Smooth muscle cell (in vitro differentiated cells): ENCODE results near the gene ZBTB25. TPM values are rescaled to one million over a fixed set of nuclear protein-coding genes. Genes with fewer than 3 reads are reported as not detected.

Source experiments
- DNase-seq: peaks from one replicate; lab custom pipeline; 2025; ENCODE audit not compliant: unreplicated experiment; lab: John Stamatoyannopoulos, UW
- H2AFZ ChIP-seq: fragments of 200-600 bp; sonication (generic); 2 replicates; pipeline ENCODE4 v1.6.0; 2016; ENCODE audit warnings: antibody characterized with exemption, low read depth, mild to moderate bottlenecking
- H3F3A ChIP-seq: fragments of 200-600 bp; sonication (generic); 2 replicates; pipeline ENCODE4 v1.6.0; 2017; ENCODE audit warnings: antibody characterized with exemption, low read depth
- H3K27ac ChIP-seq: fragments of 200-600 bp; sonication (generic); 2 replicates; pipeline ENCODE4 v1.5.1; 2016; ENCODE audit warnings: low read depth, mild to moderate bottlenecking
- H3K27me3 ChIP-seq: fragments of 200-600 bp; sonication (generic); 2 replicates; pipeline ENCODE4 v1.6.1; 2016; ENCODE audit warnings: low read depth, mild to moderate bottlenecking
- H3K36me3 ChIP-seq: fragments of 200-600 bp; sonication (generic); 2 replicates; pipeline ENCODE4 v1.5.1; 2016; ENCODE audit warnings: low read depth
- H3K4me1 ChIP-seq: fragments of 200-600 bp; sonication (generic); 2 replicates; pipeline ENCODE4 v1.5.1; 2016; ENCODE audit warnings: low read depth
- H3K4me2 ChIP-seq: fragments of 200-600 bp; sonication (generic); 2 replicates; pipeline ENCODE4 v1.6.0; 2016; ENCODE audit warnings: mild to moderate bottlenecking
- H3K4me3 ChIP-seq: fragments of 200-600 bp; sonication (generic); 2 replicates; pipeline ENCODE4 v1.5.1; 2016; ENCODE audit warnings: mild to moderate bottlenecking
- H3K79me2 ChIP-seq: fragments of 200-600 bp; sonication (generic); 2 replicates; pipeline ENCODE4 v1.6.0; 2016; ENCODE audit warnings: low read depth, mild to moderate bottlenecking
- H3K9ac ChIP-seq: fragments of 200-600 bp; sonication (generic); 2 replicates; pipeline ENCODE4 v1.6.0; 2016; ENCODE audit warnings: low read depth
- H3K9me3 ChIP-seq: fragments of 200-600 bp; sonication (generic); replicated peaks from 2 replicates; pipeline ENCODE4 v1.5.1; 2016; ENCODE audit warnings: low read depth
- H4K20me1 ChIP-seq: fragments of 200-600 bp; sonication (generic); 2 replicates; pipeline ENCODE4 v1.6.0; 2016; ENCODE audit warnings: low read depth
- CTCF ChIP-seq: fragments of 200-600 bp; sonication (generic); IDR thresholded peaks from 2 replicates; pipeline ENCODE4 v1.5.1; 2017; ENCODE audit warnings: borderline replicate concordance, mild to moderate bottlenecking, antibody characterized with exemption; ENCODE audit not compliant: insufficient read depth, poor library complexity, severe bottlenecking
- WGBS: methylation state at CpG from one replicate; pipeline ENCODE4 v1.1.7; 2016; ENCODE audit warnings: low lambda C conversion rate; 5-methylcytosine and 5-hydroxymethylcytosine counted together
- polyA plus RNA-seq: library from polyadenylated mRNA; unstranded; fragments of >200 nt; fragmentation: Nextera tagmentation; extraction: Ambion mirVana; gene quantifications from 2 replicates; pipeline ENCODE4 v1.2.1, GENCODE V29; 2016
- total RNA-seq: library from RNA; depleted of rRNA; stranded (reverse); fragments of >200 nt; gene quantifications from 2 replicates; pipeline ENCODE4 v1.2.3, GENCODE V29; 2014

The ZBTB25 gene
- total and polyA plus RNA-seq, 2 experiments from 2014 or later = 6.9 to 12.5 TPM

DNA sequence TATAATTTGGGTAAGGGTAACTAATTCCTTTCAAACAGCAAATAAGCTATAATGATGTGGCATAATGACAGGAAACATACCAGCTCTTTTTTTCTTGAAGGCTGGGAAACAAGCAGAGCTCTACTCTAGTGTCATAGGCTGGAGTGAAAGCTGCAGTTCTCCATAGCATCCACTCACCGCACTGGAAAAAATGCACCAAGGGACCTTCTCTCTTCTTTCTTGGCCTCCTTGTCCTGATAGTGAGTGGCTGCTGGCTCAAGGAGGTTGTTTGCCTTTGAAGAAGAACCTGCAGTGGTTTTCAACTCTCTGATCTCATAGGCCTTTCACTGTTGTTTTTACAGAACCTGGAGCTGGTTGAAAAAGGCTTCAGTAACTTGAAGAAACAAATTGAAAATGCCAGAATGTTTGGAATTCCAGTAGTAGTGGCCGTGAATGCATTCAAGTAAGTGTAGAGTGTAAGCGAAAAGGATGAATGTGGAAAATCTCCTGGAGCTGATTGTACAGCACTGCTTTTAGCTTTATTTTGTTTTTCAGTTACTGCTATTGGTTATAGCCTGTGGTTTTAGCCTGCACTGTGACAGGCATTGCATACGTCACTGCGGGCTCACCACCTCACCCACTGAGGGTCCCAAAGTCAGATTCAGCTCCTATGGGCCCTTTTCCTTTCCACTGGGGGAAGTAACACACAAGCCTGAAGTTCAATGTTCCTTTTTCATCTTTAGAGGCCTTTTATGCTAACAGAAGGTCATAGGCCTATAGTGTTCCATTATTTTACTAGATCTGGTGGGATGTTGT lies 55.6 kb downstream of the ZBTB25 start:
- Histone ChIP-seq H3K9me3 (no peaks in the 10 kb centered on the region), H3K27me3 (no peaks in the 10 kb centered on the region), H3K27ac (peak overlapping the region; percentile 20), H4K20me1 (no peaks in the 10 kb centered on the region), H3K4me2 (no peak overlapping the region), H3K4me1 (peaks cover 18% of the 10 kb centered on the region), H3K4me3 (no peak overlapping the region), H3K79me2 (no peaks in the 10 kb centered on the region), H3F3A (peaks cover 6% of the 10 kb centered on the region), H2AFZ (no peak overlapping the region), H3K9ac (no peak overlapping the region), H3K36me3 (no peaks in the 10 kb centered on the region)
- TF ChIP-seq CTCF = no peak
- DNase-seq = no peak
- 71% methylated on average over 5 of the region's 5 CpGs for WGBS

DNA sequence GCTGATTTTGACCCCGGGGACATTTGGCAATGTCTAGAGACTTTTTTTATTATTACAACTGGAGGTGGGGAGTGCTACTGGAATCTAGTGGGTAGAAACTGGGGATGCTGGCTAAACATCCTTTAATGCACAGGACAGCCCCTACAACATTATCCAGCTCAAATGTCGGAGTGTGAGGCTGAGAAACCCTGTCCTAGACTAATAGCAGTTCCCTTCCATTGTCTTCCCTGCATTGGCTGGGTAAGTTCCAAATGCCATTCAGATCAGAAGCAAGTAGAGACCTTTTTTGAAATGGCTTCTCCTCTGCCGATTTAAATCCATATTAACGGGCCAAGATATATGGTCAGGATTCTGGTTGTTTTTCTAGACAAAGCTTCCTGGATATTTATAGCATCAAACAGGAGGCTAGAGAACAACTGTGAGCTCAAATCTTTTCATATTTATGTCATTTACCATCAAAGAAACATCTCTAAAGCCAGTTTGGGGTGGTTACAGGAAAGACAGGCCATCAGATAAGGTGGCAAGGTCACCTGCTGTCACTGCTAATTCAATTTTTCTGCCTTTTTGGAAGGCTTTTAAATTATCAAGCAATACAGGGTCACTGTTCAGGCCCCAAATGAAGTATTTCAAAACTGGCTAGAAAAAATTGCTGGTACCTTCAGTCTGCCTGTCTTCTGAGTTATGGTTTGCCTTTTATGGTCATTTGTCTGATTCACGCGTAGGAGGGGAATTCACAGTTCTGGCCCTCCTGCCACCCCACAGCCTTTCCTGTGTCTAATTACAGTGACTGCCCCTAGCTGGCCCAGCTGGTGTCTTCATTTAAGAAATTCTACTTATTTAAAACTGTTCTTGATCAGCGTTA lies 58.4 kb downstream of the ZBTB25 start:
- no peak overlapping the region for H2AFZ ChIP-seq
- TF ChIP-seq CTCF = no peak
- H3K4me3 ChIP-seq = no peak overlapping the region
- H3K27ac ChIP-seq = peak overlapping the region; percentile 85
- H3F3A ChIP-seq = peaks cover 6% of the 10 kb centered on the region
- H3K4me2 ChIP-seq = peak overlapping the region; percentile 82
- WGBS = 39% methylated on average over 7 of the region's 7 CpGs
- no peaks in the 10 kb centered on the region for H3K27me3 ChIP-seq
- H3K79me2 ChIP-seq = no peaks in the 10 kb centered on the region
- H4K20me1 ChIP-seq = no peaks in the 10 kb centered on the region
- DNase-seq = no peak
- H3K9me3 ChIP-seq = no peaks in the 10 kb centered on the region
- no peaks in the 10 kb centered on the region for H3K36me3 ChIP-seq
- peak overlapping the region; percentile 2 for H3K9ac ChIP-seq
- H3K4me1 ChIP-seq = peaks cover 18% of the 10 kb centered on the region

DNA sequence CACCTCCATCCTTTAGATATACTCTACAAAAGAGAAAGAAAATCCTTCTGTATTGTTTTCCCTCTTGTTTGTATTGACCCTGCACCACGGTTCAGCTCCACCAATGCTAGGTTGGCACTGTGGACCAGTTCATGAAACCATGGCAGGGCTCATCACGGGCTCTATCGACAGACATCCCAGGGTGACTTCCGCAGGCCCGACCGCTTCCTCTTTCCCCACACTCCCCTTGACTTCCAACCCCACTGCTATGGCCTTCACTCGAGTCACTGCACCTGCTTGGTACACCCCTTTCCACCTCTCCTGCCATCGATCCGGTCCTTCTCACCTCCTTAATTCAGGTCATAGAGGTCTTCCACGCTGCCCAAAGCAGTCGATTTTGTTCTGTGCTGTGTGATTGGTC lies 59.5 kb downstream of the ZBTB25 start:
- Histone ChIP-seq H3K36me3 (no peaks in the 10 kb centered on the region), H3F3A (peaks cover 10% of the 10 kb centered on the region), H3K9me3 (no peaks in the 10 kb centered on the region), H2AFZ (no peak overlapping the region), H3K9ac (no peak overlapping the region), H3K27me3 (no peaks in the 10 kb centered on the region), H4K20me1 (no peaks in the 10 kb centered on the region), H3K27ac (peak overlapping the region; percentile 85), H3K4me3 (no peak overlapping the region), H3K4me2 (no peak overlapping the region), H3K79me2 (no peaks in the 10 kb centered on the region), H3K4me1 (peaks cover 19% of the 10 kb centered on the region)
- TF ChIP-seq CTCF = no peak
- over 99% methylated on average over 11 of the region's 11 CpGs for WGBS
- DNase-seq = no peak
